Endothelial cell of umbilical vein (primary cell): ENCODE measurements around the gene PPP1R1C. TPM values are rescaled to one million over a fixed set of nuclear protein-coding genes. Genes with fewer than 3 reads are reported as not detected.

ENCODE experiments used
- BruUV-seq: library from RNA; stranded (reverse); fragments of 400-500 nt; replicated peaks from 2 replicates; lab custom pipeline; 2021; lab: Mats Ljungman, UMichigan
- CTCF ChIA-PET: fragments of 300-600, 350-600 bp; sonication (Branson Sonifier 250); formaldehyde crosslinking; loops from one replicate; lab custom pipeline; 2021; ENCODE audit warnings: antibody characterized with exemption, inconsistent platforms; lab: Charles Lee
- POLR2A ChIA-PET: fragments of 300-600, 350-600 bp; sonication (Branson Sonifier 250); formaldehyde crosslinking; loops from one replicate; lab custom pipeline; 2021; ENCODE audit warnings: antibody characterized with exemption, inconsistent platforms; lab: Charles Lee
- DNase-seq: peaks from one replicate; pipeline ENCODE4 v3.0.0-alpha.2; 2011; ENCODE audit warnings: low read depth, low spot score
- FAIRE-seq: peaks from 2 replicates; lab custom pipeline; 2011; peaks lifted over from hg19 to GRCh38; lab: Jason Lieb, UNC
- H2AFZ ChIP-seq: 2 replicates; pipeline ENCODE4 v1.6.0; 2012; ENCODE audit warnings: low read depth, low read length, control low read depth, inconsistent platforms
- H3K27ac ChIP-seq: 2 replicates; pipeline ENCODE4 v1.5.1; 2011; ENCODE audit warnings: low read depth, mild to moderate bottlenecking, control low read depth, low read length, moderate library complexity; ENCODE audit not compliant: insufficient read depth
- H3K27me3 ChIP-seq, 2 experiments: 2 replicates each; pipeline versions ENCODE4 v1.6.0 to v1.6.1; 2011; ENCODE audit warnings: low read length in 2 of 2, mixed read lengths in 1 of 2; ENCODE audit not compliant: control insufficient read depth in 2 of 2, insufficient read depth in 2 of 2
- H3K36me3 ChIP-seq, 2 experiments: 2 replicates in 1 of 2; 3 replicates in 1 of 2; pipeline ENCODE4 v1.5.1; 2011; ENCODE audit warnings: low read length in 2 of 2, mild to moderate bottlenecking in 1 of 2, moderate library complexity in 1 of 2; ENCODE audit not compliant: control insufficient read depth in 2 of 2, insufficient read depth in 2 of 2; ENCODE audit errors: extremely low read depth in 1 of 2
- H3K4me1 ChIP-seq: 3 replicates; pipeline ENCODE4 v1.5.1; 2011; ENCODE audit warnings: mild to moderate bottlenecking, low read length; ENCODE audit not compliant: control insufficient read depth, insufficient read depth; ENCODE audit errors: extremely low read depth
- H3K4me2 ChIP-seq: 2 replicates; pipeline ENCODE4 v1.6.1; 2011; ENCODE audit warnings: low read length, control low read depth, mixed read lengths; ENCODE audit not compliant: insufficient read depth
- H3K4me3 ChIP-seq, 3 experiments: fragments of 200-600 bp in 1 of 3; sonication (generic), shearing (Covaris generic) in 1 of 3; replicated peaks in 1 of 3; 2 replicates each; pipeline ENCODE4 v1.5.1; 2011 to 2016; ENCODE audit warnings: control low read depth in 3 of 3, low read length in 3 of 3, mild to moderate bottlenecking in 2 of 3, inconsistent platforms in 1 of 3, low read depth in 1 of 3, moderate library complexity in 1 of 3; ENCODE audit not compliant: insufficient read depth in 1 of 3
- H3K79me2 ChIP-seq: 2 replicates; pipeline ENCODE4 v1.6.0; 2012; ENCODE audit warnings: low read length, inconsistent platforms; ENCODE audit not compliant: control insufficient read depth, insufficient read depth
- H3K9ac ChIP-seq: replicated peaks from 2 replicates; pipeline ENCODE3; 2011; ENCODE audit warnings: low read length, control low read depth; ENCODE audit not compliant: insufficient read depth; ENCODE audit errors: extremely low read depth
- H3K9me1 ChIP-seq: replicated peaks from 3 replicates; pipeline ENCODE4 v1.6.0; 2011; ENCODE audit warnings: mild to moderate bottlenecking, low read length; ENCODE audit not compliant: control insufficient read depth, insufficient read depth; ENCODE audit errors: extremely low read depth
- H3K9me3 ChIP-seq: replicated peaks from 2 replicates; pipeline ENCODE4 v1.5.1; 2012; ENCODE audit warnings: low read length, inconsistent platforms; ENCODE audit not compliant: control insufficient read depth, insufficient read depth
- H4K20me1 ChIP-seq: replicated peaks from 2 replicates; pipeline ENCODE3; 2011; ENCODE audit warnings: mild to moderate bottlenecking, low read length; ENCODE audit not compliant: control insufficient read depth, insufficient read depth; ENCODE audit errors: extremely low read depth
- CTCF ChIP-seq, 2 donors: IDR thresholded peaks; 1 replicate in 1 of 2; 2 replicates in 1 of 2; pipeline ENCODE4 v1.5.1; 2011; ENCODE audit warnings: low read length in 2 of 2, mild to moderate bottlenecking in 2 of 2, moderate library complexity in 2 of 2, control low read depth in 1 of 2, inconsistent platforms in 1 of 2, low read depth in 1 of 2; ENCODE audit not compliant: insufficient read depth in 1 of 2; ENCODE audit errors: extremely low read depth in 1 of 2
- EZH2 ChIP-seq: IDR thresholded peaks from 2 replicates; pipeline ENCODE4 v1.6.1; 2012; ENCODE audit warnings: borderline replicate concordance, low read depth, mild to moderate bottlenecking, moderate library complexity, low read length, inconsistent platforms; ENCODE audit not compliant: severe bottlenecking
- FOS ChIP-seq: IDR thresholded peaks from 2 replicates; pipeline ENCODE4 v1.6.1; 2011; ENCODE audit warnings: mild to moderate bottlenecking, low read length, moderate library complexity, borderline replicate concordance; ENCODE audit not compliant: insufficient read depth
- GATA2 ChIP-seq: IDR thresholded peaks from 2 replicates; pipeline ENCODE4 v1.7.0; 2011; ENCODE audit warnings: low read depth, mild to moderate bottlenecking, moderate library complexity, mixed read lengths, low read length; ENCODE audit not compliant: insufficient read length, insufficient read depth
- JUN ChIP-seq: IDR thresholded peaks from 2 replicates; pipeline ENCODE4 v1.6.1; 2011; ENCODE audit warnings: borderline replicate concordance, low read depth; ENCODE audit not compliant: insufficient read length, insufficient read depth
- MAX ChIP-seq: IDR thresholded peaks from 2 replicates; pipeline ENCODE4 v1.6.1; 2011; ENCODE audit not compliant: insufficient read depth, insufficient read length
- MYC ChIP-seq: IDR thresholded peaks from one replicate; pipeline ENCODE4 v1.6.1; 2011; ENCODE audit warnings: mild to moderate bottlenecking, low read depth, low read length
- POLR2A ChIP-seq: IDR thresholded peaks from 2 replicates; pipeline ENCODE4 v1.6.1; 2012; ENCODE audit warnings: low read depth, mild to moderate bottlenecking, control low read depth, low read length
- POLR2AphosphoS5 ChIP-seq: IDR thresholded peaks from 2 replicates; pipeline ENCODE4 v1.6.1; 2012; ENCODE audit warnings: low read depth, mild to moderate bottlenecking, control low read depth, low read length, moderate library complexity; ENCODE audit not compliant: insufficient read depth
- dilution Hi-C: fragments of 300-500 bp; cut with MboI; formaldehyde crosslinking; loops from one replicate; pipeline ENCODE4 v1.15.0; 2019; ENCODE audit warnings: low sequenced_read_pairs; ENCODE audit not compliant: extremely low pct_ligation_motif_present
- intact Hi-C: fragments of 100-400 bp; cut with micrococcal nuclease; formaldehyde crosslinking; loops from one replicate; pipeline ENCODE4 v1.10.0; 2022
- polyA plus RNA-seq, 4 experiments: library from polyadenylated mRNA; depleted of rRNA in 3 of 4; stranded (reverse) in 3 of 4; unstranded in 1 of 4; fragments of >200 nt; gene quantifications; 2 replicates each; pipeline versions ENCODE4 v1.2.1 to v1.2.3, GENCODE V29; 2011 to 2012; ENCODE audit warnings: missing spikeins in 1 of 4
- total RNA-seq: library from RNA; stranded (reverse); gene quantifications from 2 replicates; pipeline ENCODE4 v1.2.3, GENCODE V29; 2021

Gene PPP1R1C
- total and polyA plus RNA-seq, 2 donors (not counting 3 experiments of a cell fraction or from before 2014, with no cell fraction given) = 0.26 TPM; not detected in 1

GRCh38 chr2:181995289-181995688 is 9.6 kb downstream of the PPP1R1C start:
- CTCF ChIA-PET = interaction anchor here (1.0 to 1.2 kb wide), 2 partner anchors 16 to 82 kb away, joined by 3 read pairs; no protein-coding TSS in a partner anchor
- no peaks in the 10 kb centered on the region for H4K20me1 ChIP-seq
- FAIRE-seq (no peak), DNase-seq (no peak)
- dilution Hi-C loops (no loop called here), intact Hi-C loops (no loop called here)
- BruUV-seq = no TSS peak
- POLR2A ChIA-PET = no interaction called here
- H3K9ac ChIP-seq = no peak overlapping the region
- no peak overlapping the region for H3K4me3 ChIP-seq
- no peaks in the 10 kb centered on the region for H3K4me1 ChIP-seq
- no peaks in the 10 kb centered on the region for H3K79me2 ChIP-seq
- no peaks in the 10 kb centered on the region for H3K9me1 ChIP-seq
- TF ChIP-seq FOS (no peak), GATA2 (no peak), EZH2 (no peak), MAX (no peak), POLR2AphosphoS5 (no peak), POLR2A (no peak), JUN (no peak), CTCF (IDR thresholded peaks at IDR 0.05; ENCODE audit: extremely low read depth in 1 of 2, insufficient read depth in 1 of 2, low read depth in 1 of 2, low read length in 2 of 2) (no peak), MYC (no peak)
- no peaks in the 10 kb centered on the region for H3K27me3 ChIP-seq
- no peak overlapping the region for H2AFZ ChIP-seq
- H3K36me3 ChIP-seq = no peaks in the 10 kb centered on the region
- H3K4me2 ChIP-seq = no peak overlapping the region
- H3K27ac ChIP-seq = no peak overlapping the region
- no peaks in the 10 kb centered on the region for H3K9me3 ChIP-seq
